Uterus (tissue), 4 donors: ENCODE results near the gene RNF32. TPM values are rescaled to one million over a fixed set of nuclear protein-coding genes. Genes with fewer than 3 reads are reported as not detected.

Experiments
- DNase-seq, 2 donors: peaks; one replicate each; pipeline ENCODE4 v3.0.0-alpha.2; 2019 to 2020
- H3K27ac ChIP-seq, 2 donors: fragments of 200-600 bp; sonication (generic); 1 replicate in 1 of 2; 2 replicates in 1 of 2; pipeline ENCODE4 v1.5.1; 2016 to 2018
- H3K27me3 ChIP-seq, 2 donors: fragments of 200-600 bp; sonication (generic); one replicate each; pipeline ENCODE4 v1.5.1; 2018 to 2019; ENCODE audit warnings: control low read depth in 1 of 2
- H3K36me3 ChIP-seq, 2 donors: fragments of 200-600 bp; sonication (generic); one replicate each; pipeline ENCODE4 v1.5.1; 2019; ENCODE audit warnings: control low read depth in 1 of 2
- H3K4me1 ChIP-seq, 2 donors: fragments of 200-600 bp; sonication (generic); one replicate each; pipeline ENCODE4 v1.5.1; 2018 to 2019; ENCODE audit warnings: control low read depth in 1 of 2
- H3K4me3 ChIP-seq, 2 donors: fragments of 200-600 bp; sonication (generic); 1 replicate in 1 of 2; 2 replicates in 1 of 2; pipeline ENCODE4 v1.5.1; 2018 to 2019; ENCODE audit warnings: mild to moderate bottlenecking in 1 of 2
- H3K9me3 ChIP-seq, 2 donors: fragments of 200-600 bp; sonication (generic); one replicate each; pipeline ENCODE4 v1.5.1; 2019; ENCODE audit warnings: control low read depth in 1 of 2
- POLR2A ChIP-seq, 2 donors: fragments of 450-650 bp; IDR thresholded peaks; one replicate each; pipeline ENCODE4 v1.6.1; 2016; ENCODE audit warnings: antibody characterized with exemption in 2 of 2, mild to moderate bottlenecking in 1 of 2, moderate library complexity in 1 of 2
- intact Hi-C: fragments of 100-400 bp; cut with DNase I; formaldehyde crosslinking; loops from one replicate; pipeline ENCODE4 v1.15.1; 2023; ENCODE audit warnings: low total_unique reads
- total RNA-seq, 4 donors: library from RNA; depleted of rRNA in 3 of 4; stranded (reverse); fragments of >200 nt in 3 of 4; gene quantifications; one replicate each; pipeline versions ENCODE4 v1.1.0 to v1.2.4, GENCODE V29; 2014 to 2023
- TF ChIP-seq, protein P1 (sequence below), 4 experiments: fragments of 200-600 bp in 2 of 4; fragments of 450-650 bp in 2 of 4; sonication (generic) in 2 of 4; IDR thresholded peaks; one replicate each; pipeline ENCODE4 v1.5.1; 2016 to 2019; ENCODE audit warnings: antibody characterized with exemption in 4 of 4, mild to moderate bottlenecking in 2 of 4, moderate library complexity in 1 of 4
- donor health status: DM: yes; HTN: yes; CAD: no.

RNF32 gene
- total RNA-seq = under 1 TPM in 2 of 4 donors, not detected in 2; 0.41 to 0.58 TPM

DNA sequence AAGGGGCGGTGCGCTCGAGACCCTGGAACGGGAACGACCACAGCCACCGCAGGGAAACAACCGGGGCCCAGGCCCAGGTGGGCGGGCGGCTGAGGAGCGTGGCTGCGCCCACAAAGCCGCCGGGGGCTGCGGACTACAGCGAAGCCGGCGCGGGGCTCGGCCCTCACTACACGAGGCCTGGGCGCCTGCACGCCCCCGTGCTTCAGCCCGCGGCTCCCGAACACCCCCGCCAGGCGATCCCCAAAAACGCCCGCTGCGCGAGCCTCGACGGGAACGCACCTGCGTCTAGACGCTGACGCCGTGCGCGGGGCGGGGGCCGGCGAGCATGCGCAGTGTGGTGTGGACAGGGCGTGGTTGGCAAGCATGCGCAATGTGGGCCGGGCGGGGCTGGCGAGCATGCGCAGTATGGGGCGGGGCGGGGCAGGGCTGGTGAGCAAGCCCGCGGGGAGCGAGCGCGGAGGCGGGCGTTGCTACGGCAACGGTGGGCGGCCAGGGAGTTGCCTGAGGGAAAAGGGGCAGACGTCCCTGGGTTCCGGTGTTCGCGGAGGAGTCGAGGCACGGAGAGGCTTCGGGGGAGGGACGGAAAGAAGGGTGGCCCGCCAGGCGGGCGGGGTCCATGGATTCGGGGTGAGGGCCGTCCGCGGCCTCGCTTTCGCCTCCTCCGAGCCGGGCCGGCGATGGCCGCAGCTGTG, at the start of gene RNF32:
Gene RNF32 (plus strand): TSS at position 518 of the 692 bp plus-strand sequence. CDS start 3,104 bp downstream, outside the sequence.
- intact Hi-C loops = no loop called here
- no peaks in the 10 kb centered on the region for H3K36me3 ChIP-seq
- no peaks in the 10 kb centered on the region for H3K27me3 ChIP-seq
- no peaks in the 10 kb centered on the region for H3K9me3 ChIP-seq
- H3K4me1 ChIP-seq = no peaks in the 10 kb centered on the region
- peak in 1 of 2 donors; percentile 48 for TF ChIP-seq POLR2A (IDR thresholded peaks at IDR 0.05)
- TF ChIP-seq, protein P1, sequence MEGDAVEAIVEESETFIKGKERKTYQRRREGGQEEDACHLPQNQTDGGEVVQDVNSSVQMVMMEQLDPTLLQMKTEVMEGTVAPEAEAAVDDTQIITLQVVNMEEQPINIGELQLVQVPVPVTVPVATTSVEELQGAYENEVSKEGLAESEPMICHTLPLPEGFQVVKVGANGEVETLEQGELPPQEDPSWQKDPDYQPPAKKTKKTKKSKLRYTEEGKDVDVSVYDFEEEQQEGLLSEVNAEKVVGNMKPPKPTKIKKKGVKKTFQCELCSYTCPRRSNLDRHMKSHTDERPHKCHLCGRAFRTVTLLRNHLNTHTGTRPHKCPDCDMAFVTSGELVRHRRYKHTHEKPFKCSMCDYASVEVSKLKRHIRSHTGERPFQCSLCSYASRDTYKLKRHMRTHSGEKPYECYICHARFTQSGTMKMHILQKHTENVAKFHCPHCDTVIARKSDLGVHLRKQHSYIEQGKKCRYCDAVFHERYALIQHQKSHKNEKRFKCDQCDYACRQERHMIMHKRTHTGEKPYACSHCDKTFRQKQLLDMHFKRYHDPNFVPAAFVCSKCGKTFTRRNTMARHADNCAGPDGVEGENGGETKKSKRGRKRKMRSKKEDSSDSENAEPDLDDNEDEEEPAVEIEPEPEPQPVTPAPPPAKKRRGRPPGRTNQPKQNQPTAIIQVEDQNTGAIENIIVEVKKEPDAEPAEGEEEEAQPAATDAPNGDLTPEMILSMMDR (IDR thresholded peaks at IDR 0.05) = no peak
- DNase-seq = peak; percentile 81 to 88
- H3K4me3 ChIP-seq = peak within 1 kb of the TSS; percentile 53 to 73
- H3K27ac ChIP-seq = peak within 1 kb of the TSS in 1 of 2 donors; percentile 57

DNA sequence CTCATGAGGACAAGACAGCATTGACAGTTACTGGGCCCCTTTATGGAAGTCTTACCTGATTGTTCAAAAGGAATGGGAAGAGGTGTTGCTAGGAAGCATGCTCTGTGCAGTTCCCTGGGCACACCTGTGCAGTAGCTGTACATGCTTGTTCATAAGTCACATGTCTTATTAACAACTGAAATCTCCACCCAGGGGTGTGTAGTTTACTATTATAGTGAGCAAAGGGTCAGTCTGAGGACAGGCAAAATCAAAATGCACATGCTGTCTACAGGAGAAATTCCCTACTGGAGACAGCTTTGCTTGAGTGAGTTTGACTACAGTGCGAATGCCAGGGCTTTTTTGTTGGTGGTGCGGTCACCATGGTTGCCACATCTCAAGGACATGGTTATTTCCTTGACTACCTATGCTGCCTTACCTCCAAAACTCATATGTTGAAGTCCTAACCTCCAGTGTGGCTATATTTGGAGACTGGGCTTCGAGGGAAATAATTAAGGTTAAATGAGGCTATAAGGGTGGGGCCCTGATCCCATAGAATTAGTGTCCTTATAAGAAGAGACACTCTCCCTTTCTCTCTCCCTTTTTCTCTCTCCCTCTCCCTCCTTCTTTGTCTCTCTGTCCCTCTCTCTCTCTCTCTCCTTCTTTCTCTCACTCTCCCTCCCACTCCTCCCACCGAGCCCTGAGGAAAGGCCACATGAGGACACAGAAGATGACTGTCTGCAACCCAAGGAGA, 48.3 kb upstream of the RNF32 start:
- peaks cover 0 to 5% of the 10 kb centered on the region in 2 donors for H3K9me3 ChIP-seq
- no peak overlapping the region for H3K27ac ChIP-seq
- H3K4me3 ChIP-seq = no peak overlapping the region
- H3K4me1 ChIP-seq = no peaks in the 10 kb centered on the region
- intact Hi-C loops = no loop called here
- TF ChIP-seq, protein P1 (IDR thresholded peaks at IDR 0.05) = no peak
- no peak for TF ChIP-seq POLR2A (IDR thresholded peaks at IDR 0.05)
- H3K27me3 ChIP-seq = no peaks in the 10 kb centered on the region
- no peak for DNase-seq
- H3K36me3 ChIP-seq = no peaks in the 10 kb centered on the region

DNA sequence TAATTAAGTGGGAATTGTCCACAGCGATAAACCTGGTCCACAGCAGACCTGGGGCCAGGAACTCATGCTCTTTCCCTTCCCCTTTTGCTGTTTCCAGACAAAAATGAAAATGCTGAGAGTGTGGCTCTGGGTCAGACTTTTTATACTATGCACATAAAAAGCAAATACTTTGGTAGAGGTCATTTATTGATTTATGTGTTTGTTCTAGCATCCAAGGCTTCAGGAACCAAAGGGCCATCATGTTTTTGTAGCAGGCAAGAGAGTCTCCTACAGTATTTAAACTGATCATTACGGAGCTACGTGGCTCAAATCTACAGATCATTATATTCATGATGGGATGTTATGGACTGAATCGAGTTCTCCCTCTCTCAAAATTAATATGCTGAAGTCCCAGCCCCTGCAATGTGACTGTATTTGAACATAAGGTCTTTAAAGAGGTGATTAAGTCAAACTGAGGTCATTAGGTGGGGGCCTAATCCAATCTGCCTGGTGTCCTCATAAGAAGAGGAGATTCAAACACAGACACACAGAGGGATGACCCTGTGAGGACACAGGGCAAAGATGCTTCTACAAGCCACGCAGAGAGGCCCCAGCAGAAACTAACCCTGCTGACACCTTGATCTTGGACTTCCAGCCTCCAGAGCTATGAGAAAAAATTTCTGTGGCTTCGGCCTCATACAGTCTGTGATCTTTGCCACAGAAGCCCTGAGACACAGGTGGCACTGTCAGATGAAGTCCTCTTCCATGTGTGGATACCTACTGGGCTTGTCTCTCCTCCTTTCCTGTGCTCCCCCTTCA, 46.1 kb upstream of the RNF32 start:
- intact Hi-C loops = no loop called here
- TF ChIP-seq POLR2A (IDR thresholded peaks at IDR 0.05) = no peak
- TF ChIP-seq, protein P1 (IDR thresholded peaks at IDR 0.05) = no peak
- DNase-seq = no peak
- peaks cover 0 to 5% of the 10 kb centered on the region in 2 donors for H3K9me3 ChIP-seq
- H3K36me3 ChIP-seq = no peaks in the 10 kb centered on the region
- H3K4me3 ChIP-seq = no peak overlapping the region
- no peaks in the 10 kb centered on the region for H3K4me1 ChIP-seq
- no peaks in the 10 kb centered on the region for H3K27me3 ChIP-seq
- H3K27ac ChIP-seq = no peak overlapping the region

- no peak for DNase-seq
- no peaks in the 10 kb centered on the region for H3K36me3 ChIP-seq
- no peaks in the 10 kb centered on the region for H3K27me3 ChIP-seq
- H3K4me3 ChIP-seq = no peak overlapping the region
- intact Hi-C loops = no loop called here
- H3K9me3 ChIP-seq = no peaks in the 10 kb centered on the region
- no peaks in the 10 kb centered on the region for H3K4me1 ChIP-seq
- no peak overlapping the region for H3K27ac ChIP-seq
- TF ChIP-seq, protein P1 (IDR thresholded peaks at IDR 0.05) = no peak
- no peak for TF ChIP-seq POLR2A (IDR thresholded peaks at IDR 0.05)
Measured at GRCh38 chr7:156600496-156600895, 40.1 kb upstream of the RNF32 start.
